HepG2 (cell line): ENCODE results near the gene RFTN1. TPM values are rescaled to one million over a fixed set of nuclear protein-coding genes. Genes with fewer than 3 reads are reported as not detected.

Source experiments
- ATAC-seq: fragments of 200-7000 bp; cut with Tn5 transposase; 3 replicates; pipeline ENCODE4 v1.9.1; 2020; ENCODE audit warnings: mild to moderate bottlenecking, moderate library complexity
- BruUV-seq: library from RNA; stranded (reverse); fragments of 400-500 nt; replicated peaks from 2 replicates; lab custom pipeline; 2021; lab: Mats Ljungman, UMichigan
- CTCF ChIA-PET: fragments of 300-600 bp; formaldehyde crosslinking; extraction: SDS; loops from one replicate; lab custom pipeline; 2021; ENCODE audit warnings: low total read pairs, inconsistent platforms, low intra/inter-chr PET ratio; lab: Yijun Ruan, JAX
- POLR2A ChIA-PET: fragments of 350-600 bp; sonication (Branson Sonifier 250); formaldehyde crosslinking; loops from one replicate; lab custom pipeline; 2020; ENCODE audit warnings: antibody characterized with exemption, inconsistent platforms; lab: Yijun Ruan, JAX
- DNase-seq: peaks from one replicate; pipeline ENCODE4 v3.0.0-alpha.2; 2015; ENCODE audit warnings: low spot score
- FAIRE-seq: peaks from 3 replicates; lab custom pipeline; 2011; peaks lifted over from hg19 to GRCh38; lab: Jason Lieb, UNC
- H2AFZ ChIP-seq: one replicate; pipeline ENCODE4 v1.6.1; 2011; ENCODE audit warnings: low read length, inconsistent platforms
- H3K27ac ChIP-seq: fragments of 300-600 bp; 3 replicates; pipeline ENCODE4 v1.8.0; 2011; ENCODE audit warnings: mixed run types, mild to moderate bottlenecking, mixed read lengths, low read length, inconsistent platforms; ENCODE audit not compliant: insufficient read depth; ENCODE audit errors: extremely low read length
- H3K27me3 ChIP-seq, 2 experiments: fragments of 200-600 bp in 1 of 2; 2 replicates in 1 of 2; 3 replicates in 1 of 2; pipeline versions ENCODE4 v1.6.0 to v1.8.0; 2011; ENCODE audit warnings: low read length in 2 of 2, mild to moderate bottlenecking in 2 of 2, moderate library complexity in 2 of 2, inconsistent platforms in 1 of 2; ENCODE audit not compliant: insufficient read depth in 2 of 2, control insufficient read depth in 1 of 2
- H3K36me3 ChIP-seq, 2 experiments: fragments of 200-600 bp in 1 of 2; replicated peaks in 1 of 2; 2 replicates in 1 of 2; 3 replicates in 1 of 2; pipeline versions ENCODE4 v1.5.1 to v1.8.0; 2011; ENCODE audit warnings: low read length in 2 of 2, inconsistent platforms in 1 of 2; ENCODE audit not compliant: insufficient read depth in 2 of 2, control insufficient read depth in 1 of 2
- H3K4me1 ChIP-seq: 2 replicates; pipeline ENCODE4 v1.5.1; 2012; ENCODE audit warnings: low read length, inconsistent platforms; ENCODE audit not compliant: insufficient read depth
- H3K4me2 ChIP-seq: 2 replicates; pipeline ENCODE4 v1.6.0; 2011; ENCODE audit warnings: low read depth, low read length, inconsistent platforms
- H3K4me3 ChIP-seq, 3 experiments: fragments of 200-600 bp in 1 of 3; sonication (generic), shearing (Covaris generic) in 1 of 3; replicated peaks in 1 of 3; 2 replicates each; pipeline ENCODE4 v1.5.1; 2011 to 2016; ENCODE audit warnings: low read length in 3 of 3, inconsistent platforms in 2 of 3, low read depth in 2 of 3, mild to moderate bottlenecking in 2 of 3, control low read depth in 1 of 3, mixed read lengths in 1 of 3; ENCODE audit not compliant: insufficient read depth in 1 of 3
- H3K79me2 ChIP-seq: one replicate; pipeline ENCODE4 v1.6.1; 2011; ENCODE audit warnings: low read length, inconsistent platforms; ENCODE audit not compliant: insufficient read depth
- H3K9ac ChIP-seq: 2 replicates; pipeline ENCODE4 v1.6.0; 2011; ENCODE audit warnings: mild to moderate bottlenecking, low read depth, low read length, inconsistent platforms; ENCODE audit not compliant: insufficient read depth
- H3K9me3 ChIP-seq: 2 replicates; pipeline ENCODE4 v1.5.1; 2012; ENCODE audit warnings: mild to moderate bottlenecking, low read length
- H4K20me1 ChIP-seq: 2 replicates; pipeline ENCODE4 v1.6.0; 2011; ENCODE audit warnings: inconsistent platforms, mild to moderate bottlenecking, low read length, moderate library complexity; ENCODE audit not compliant: insufficient read depth
- ATRX ChIP-seq: sonication (generic); formaldehyde crosslinking; IDR thresholded peaks from 2 replicates; pipeline ENCODE4 v1.4.0; 2020; ENCODE audit warnings: missing genetic modification reagents, borderline replicate concordance
- BHLHE40 ChIP-seq: IDR thresholded peaks from 2 replicates; pipeline ENCODE4 v1.6.1; 2011; ENCODE audit warnings: low read length, improper control_type of control experiment
- GTF2F1 ChIP-seq: fragments of 150-350 bp; IDR thresholded peaks from 2 replicates; pipeline ENCODE4 v1.6.1; 2014; ENCODE audit warnings: low read length
- JARID2 ChIP-seq: sonication (generic); formaldehyde crosslinking; IDR thresholded peaks from 2 replicates; pipeline ENCODE4 v1.8.1; 2023; ENCODE audit warnings: missing genetic modification reagents, inconsistent platforms; ENCODE audit not compliant: insufficient replicate concordance
- JUN ChIP-seq: sonication (generic); formaldehyde crosslinking; IDR thresholded peaks from 2 replicates; pipeline ENCODE4 v1.4.0; 2020; ENCODE audit warnings: mild to moderate bottlenecking, missing genetic modification reagents
- KLF11 ChIP-seq: IDR thresholded peaks from 2 replicates; pipeline ENCODE4 v1.6.1; 2016; ENCODE audit warnings: missing compliant biosample characterization
- MLLT10 ChIP-seq: sonication (generic); formaldehyde crosslinking; IDR thresholded peaks from 2 replicates; pipeline ENCODE4 v1.4.0; 2020; ENCODE audit warnings: missing genetic modification reagents
- RFX1 ChIP-seq: fragments of 450-650 bp; IDR thresholded peaks from 2 replicates; pipeline ENCODE4 v1.6.1; 2017
- STAG1 ChIP-seq: sonication (generic); formaldehyde crosslinking; IDR thresholded peaks from 2 replicates; pipeline ENCODE4 v1.4.0; 2020; ENCODE audit warnings: missing genetic modification reagents
- ZNF367 ChIP-seq: sonication (generic); formaldehyde crosslinking; IDR thresholded peaks from 2 replicates; pipeline ENCODE4 v1.4.0; 2020; ENCODE audit warnings: missing genetic modification reagents, borderline replicate concordance
- ZNF383 ChIP-seq: sonication (generic); formaldehyde crosslinking; IDR thresholded peaks from 2 replicates; pipeline ENCODE4 v1.4.0; 2020; ENCODE audit warnings: missing genetic modification reagents, mild to moderate bottlenecking, borderline replicate concordance
- ZNF775 ChIP-seq: sonication (generic); formaldehyde crosslinking; IDR thresholded peaks from 2 replicates; pipeline ENCODE4 v1.4.0; 2020; ENCODE audit warnings: missing genetic modification reagents, mild to moderate bottlenecking, moderate library complexity, borderline replicate concordance
- WGBS: methylation state at CpG from one replicate; pipeline ENCODE4 v1.1.6; 2017; ENCODE audit warnings: low lambda C conversion rate; 5-methylcytosine and 5-hydroxymethylcytosine counted together
- in situ Hi-C: cut with HindIII; loops from 2 replicates; pipeline ENCODE4 v1.10.0; 2017; ENCODE audit warnings: low pct_unique_long_range_greater_than_20kb; ENCODE audit not compliant: extremely low pct_ligation_motif_present
- intact Hi-C: fragments of 100-400 bp; cut with micrococcal nuclease; formaldehyde crosslinking; loops from one replicate; pipeline ENCODE4 v1.10.0; 2022; ENCODE audit not compliant: unreplicated experiment
- polyA plus RNA-seq, 8 experiments: library from polyadenylated mRNA; depleted of rRNA in 3 of 8; stranded (reverse) in 7 of 8; unstranded in 1 of 8; fragments of >200 nt; fragmentation: Illumina TruSeq in 4 of 8; extraction: Trizol in 4 of 8; gene quantifications; 2 replicates each; pipeline versions ENCODE4 v1.2.1 to v1.2.3, GENCODE V29; 2011 to 2016; ENCODE audit warnings: low read depth in 4 of 8, missing spikeins in 1 of 8, mixed read lengths in 1 of 8; ENCODE audit not compliant: insufficient read depth in 1 of 8
- total RNA-seq, 5 experiments: library from RNA; depleted of rRNA; stranded (reverse); fragments of >200 nt; fragmentation: Illumina TruSeq; extraction: Trizol; gene quantifications; 2 replicates each; pipeline ENCODE4 v1.2.3, GENCODE V29; 2016; ENCODE audit warnings: low read depth in 1 of 5
- TF ChIP-seq, protein P1 (sequence below): sonication (generic); formaldehyde crosslinking; IDR thresholded peaks from 2 replicates; pipeline ENCODE4 v1.5.0; 2020; ENCODE audit warnings: missing genetic modification reagents, mild to moderate bottlenecking, borderline replicate concordance
- TF ChIP-seq, protein P2 (sequence below): sonication (generic); formaldehyde crosslinking; IDR thresholded peaks from 2 replicates; pipeline ENCODE4 v1.5.1; 2020; ENCODE audit warnings: missing genetic modification reagents, mild to moderate bottlenecking, borderline replicate concordance
- TF ChIP-seq, protein P3 (sequence below): sonication (generic); formaldehyde crosslinking; IDR thresholded peaks from 2 replicates; pipeline ENCODE4 v1.9.0; 2022; ENCODE audit warnings: missing genetic modification reagents, mild to moderate bottlenecking, borderline replicate concordance
- TF ChIP-seq, protein P4 (sequence below): sonication (generic); formaldehyde crosslinking; IDR thresholded peaks from 2 replicates; pipeline ENCODE4 v1.4.0; 2020; ENCODE audit warnings: missing genetic modification reagents, borderline replicate concordance
- TF ChIP-seq, protein P5 (sequence below): sonication (generic); formaldehyde crosslinking; IDR thresholded peaks from 2 replicates; pipeline ENCODE4 v1.4.0; 2020; ENCODE audit warnings: missing genetic modification reagents

Gene RFTN1
- total and polyA plus RNA-seq, 2 of the 13 experiments (the other 11 are each of a cell fraction or from before 2014, with no cell fraction given), result not detected

DNA sequence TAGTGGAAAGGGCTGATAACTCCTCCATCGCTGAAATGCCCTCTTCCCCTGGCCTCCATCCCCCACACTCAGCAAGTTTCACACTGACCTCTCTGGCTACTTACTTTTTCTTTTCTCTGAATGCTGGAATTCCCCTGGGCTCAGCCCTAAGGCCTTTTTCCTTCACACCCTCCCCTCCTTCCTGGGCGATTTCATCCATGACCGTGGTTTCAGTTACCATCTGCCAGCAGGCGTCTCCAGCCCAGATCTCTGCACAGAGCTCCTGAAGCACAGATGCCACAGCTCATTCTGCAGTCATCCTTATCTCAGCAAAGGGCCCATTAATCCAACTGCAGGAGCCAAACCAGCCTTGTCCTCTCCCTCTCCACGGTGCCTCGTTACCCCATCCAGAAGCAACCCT is 114.0 kb downstream of the RFTN1 start:
- H3K4me2 ChIP-seq, result no peak overlapping the region
- TF ChIP-seq, protein P1, sequence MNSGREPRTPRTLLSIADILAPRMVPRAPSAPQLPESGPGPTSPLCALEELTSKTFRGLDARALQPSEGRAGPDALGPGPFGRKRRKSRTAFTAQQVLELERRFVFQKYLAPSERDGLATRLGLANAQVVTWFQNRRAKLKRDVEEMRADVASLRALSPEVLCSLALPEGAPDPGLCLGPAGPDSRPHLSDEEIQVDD (CRISPR knock-in tag), result no peak
- TF ChIP-seq ZNF775 (CRISPR knock-in tag) (no peak), ZNF383 (CRISPR knock-in tag) (no peak), RFX1 (no peak), ZNF367 (CRISPR knock-in tag) (no peak), MLLT10 (CRISPR knock-in tag) (no peak), BHLHE40 (no peak), GTF2F1 (no peak), JUN (CRISPR knock-in tag) (no peak), KLF11 (no peak), STAG1 (CRISPR knock-in tag) (no peak), JARID2 (CRISPR knock-in tag) (no peak), ATRX (CRISPR knock-in tag) (no peak)
- TF ChIP-seq, protein P2, sequence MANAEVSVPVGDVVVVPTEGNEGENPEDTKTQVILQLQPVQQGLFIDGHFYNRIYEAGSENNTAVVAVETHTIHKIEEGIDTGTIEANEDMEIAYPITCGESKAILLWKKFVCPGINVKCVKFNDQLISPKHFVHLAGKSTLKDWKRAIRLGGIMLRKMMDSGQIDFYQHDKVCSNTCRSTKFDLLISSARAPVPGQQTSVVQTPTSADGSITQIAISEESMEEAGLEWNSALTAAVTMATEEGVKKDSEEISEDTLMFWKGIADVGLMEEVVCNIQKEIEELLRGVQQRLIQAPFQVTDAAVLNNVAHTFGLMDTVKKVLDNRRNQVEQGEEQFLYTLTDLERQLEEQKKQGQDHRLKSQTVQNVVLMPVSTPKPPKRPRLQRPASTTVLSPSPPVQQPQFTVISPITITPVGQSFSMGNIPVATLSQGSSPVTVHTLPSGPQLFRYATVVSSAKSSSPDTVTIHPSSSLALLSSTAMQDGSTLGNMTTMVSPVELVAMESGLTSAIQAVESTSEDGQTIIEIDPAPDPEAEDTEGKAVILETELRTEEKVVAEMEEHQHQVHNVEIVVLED (CRISPR knock-in tag), result no peak
- TF ChIP-seq, protein P3, sequence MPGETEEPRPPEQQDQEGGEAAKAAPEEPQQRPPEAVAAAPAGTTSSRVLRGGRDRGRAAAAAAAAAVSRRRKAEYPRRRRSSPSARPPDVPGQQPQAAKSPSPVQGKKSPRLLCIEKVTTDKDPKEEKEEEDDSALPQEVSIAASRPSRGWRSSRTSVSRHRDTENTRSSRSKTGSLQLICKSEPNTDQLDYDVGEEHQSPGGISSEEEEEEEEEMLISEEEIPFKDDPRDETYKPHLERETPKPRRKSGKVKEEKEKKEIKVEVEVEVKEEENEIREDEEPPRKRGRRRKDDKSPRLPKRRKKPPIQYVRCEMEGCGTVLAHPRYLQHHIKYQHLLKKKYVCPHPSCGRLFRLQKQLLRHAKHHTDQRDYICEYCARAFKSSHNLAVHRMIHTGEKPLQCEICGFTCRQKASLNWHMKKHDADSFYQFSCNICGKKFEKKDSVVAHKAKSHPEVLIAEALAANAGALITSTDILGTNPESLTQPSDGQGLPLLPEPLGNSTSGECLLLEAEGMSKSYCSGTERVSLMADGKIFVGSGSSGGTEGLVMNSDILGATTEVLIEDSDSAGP (CRISPR knock-in tag), result no peak
- TF ChIP-seq, protein P4, sequence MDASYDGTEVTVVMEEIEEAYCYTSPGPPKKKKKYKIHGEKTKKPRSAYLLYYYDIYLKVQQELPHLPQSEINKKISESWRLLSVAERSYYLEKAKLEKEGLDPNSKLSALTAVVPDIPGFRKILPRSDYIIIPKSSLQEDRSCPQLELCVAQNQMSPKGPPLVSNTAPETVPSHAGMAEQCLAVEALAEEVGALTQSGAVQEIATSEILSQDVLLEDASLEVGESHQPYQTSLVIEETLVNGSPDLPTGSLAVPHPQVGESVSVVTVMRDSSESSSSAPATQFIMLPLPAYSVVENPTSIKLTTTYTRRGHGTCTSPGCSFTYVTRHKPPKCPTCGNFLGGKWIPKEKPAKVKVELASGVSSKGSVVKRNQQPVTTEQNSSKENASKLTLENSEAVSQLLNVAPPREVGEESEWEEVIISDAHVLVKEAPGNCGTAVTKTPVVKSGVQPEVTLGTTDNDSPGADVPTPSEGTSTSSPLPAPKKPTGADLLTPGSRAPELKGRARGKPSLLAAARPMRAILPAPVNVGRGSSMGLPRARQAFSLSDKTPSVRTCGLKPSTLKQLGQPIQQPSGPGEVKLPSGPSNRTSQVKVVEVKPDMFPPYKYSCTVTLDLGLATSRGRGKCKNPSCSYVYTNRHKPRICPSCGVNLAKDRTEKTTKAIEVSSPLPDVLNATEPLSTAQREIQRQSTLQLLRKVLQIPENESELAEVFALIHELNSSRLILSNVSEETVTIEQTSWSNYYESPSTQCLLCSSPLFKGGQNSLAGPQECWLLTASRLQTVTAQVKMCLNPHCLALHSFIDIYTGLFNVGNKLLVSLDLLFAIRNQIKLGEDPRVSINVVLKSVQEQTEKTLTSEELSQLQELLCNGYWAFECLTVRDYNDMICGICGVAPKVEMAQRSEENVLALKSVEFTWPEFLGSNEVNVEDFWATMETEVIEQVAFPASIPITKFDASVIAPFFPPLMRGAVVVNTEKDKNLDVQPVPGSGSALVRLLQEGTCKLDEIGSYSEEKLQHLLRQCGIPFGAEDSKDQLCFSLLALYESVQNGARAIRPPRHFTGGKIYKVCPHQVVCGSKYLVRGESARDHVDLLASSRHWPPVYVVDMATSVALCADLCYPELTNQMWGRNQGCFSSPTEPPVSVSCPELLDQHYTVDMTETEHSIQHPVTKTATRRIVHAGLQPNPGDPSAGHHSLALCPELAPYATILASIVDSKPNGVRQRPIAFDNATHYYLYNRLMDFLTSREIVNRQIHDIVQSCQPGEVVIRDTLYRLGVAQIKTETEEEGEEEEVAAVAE, result no peak
- TF ChIP-seq, protein P5, sequence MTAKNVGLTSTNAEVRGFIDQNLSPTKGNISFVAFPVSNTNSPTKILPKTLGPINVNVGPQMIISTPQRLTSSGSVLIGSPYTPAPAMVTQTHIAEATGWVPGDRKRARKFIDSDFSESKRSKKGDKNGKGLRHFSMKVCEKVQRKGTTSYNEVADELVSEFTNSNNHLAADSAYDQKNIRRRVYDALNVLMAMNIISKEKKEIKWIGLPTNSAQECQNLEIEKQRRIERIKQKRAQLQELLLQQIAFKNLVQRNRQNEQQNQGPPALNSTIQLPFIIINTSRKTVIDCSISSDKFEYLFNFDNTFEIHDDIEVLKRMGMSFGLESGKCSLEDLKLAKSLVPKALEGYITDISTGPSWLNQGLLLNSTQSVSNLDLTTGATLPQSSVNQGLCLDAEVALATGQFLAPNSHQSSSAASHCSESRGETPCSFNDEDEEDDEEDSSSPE (CRISPR knock-in tag), result no peak

More for the DNA sequence above, 114.0 kb downstream of the RFTN1 start:
- POLR2A ChIA-PET, result no interaction called here
- in situ Hi-C loops (no loop called here), intact Hi-C loops (no loop called here)
- CTCF ChIA-PET, result no interaction called here
- Histone ChIP-seq H4K20me1 (no peaks in the 10 kb centered on the region), H2AFZ (no peak overlapping the region), H3K27ac (no peak overlapping the region), H3K4me1 (no peaks in the 10 kb centered on the region), H3K9ac (no peak overlapping the region), H3K79me2 (no peaks in the 10 kb centered on the region), H3K4me3 (no peak overlapping the region), H3K36me3 (no peaks in the 10 kb centered on the region), H3K27me3 (no peaks in the 10 kb centered on the region; a peak in 1 of 5 replicates), H3K9me3 (no peaks in the 10 kb centered on the region)
- BruUV-seq, result no TSS peak
- WGBS, result 15% methylated on average over 6 of the region's 6 CpGs
- FAIRE-seq (no peak), DNase-seq (no peak), ATAC-seq (peak; percentile 81)
